Measurements from ENCODE around the gene SLC7A5.

GRCh38 chr16:87834005-87834667 lies 35.2 kb downstream of the SLC7A5 start:
- TF ChIP-seq, protein P1, sequence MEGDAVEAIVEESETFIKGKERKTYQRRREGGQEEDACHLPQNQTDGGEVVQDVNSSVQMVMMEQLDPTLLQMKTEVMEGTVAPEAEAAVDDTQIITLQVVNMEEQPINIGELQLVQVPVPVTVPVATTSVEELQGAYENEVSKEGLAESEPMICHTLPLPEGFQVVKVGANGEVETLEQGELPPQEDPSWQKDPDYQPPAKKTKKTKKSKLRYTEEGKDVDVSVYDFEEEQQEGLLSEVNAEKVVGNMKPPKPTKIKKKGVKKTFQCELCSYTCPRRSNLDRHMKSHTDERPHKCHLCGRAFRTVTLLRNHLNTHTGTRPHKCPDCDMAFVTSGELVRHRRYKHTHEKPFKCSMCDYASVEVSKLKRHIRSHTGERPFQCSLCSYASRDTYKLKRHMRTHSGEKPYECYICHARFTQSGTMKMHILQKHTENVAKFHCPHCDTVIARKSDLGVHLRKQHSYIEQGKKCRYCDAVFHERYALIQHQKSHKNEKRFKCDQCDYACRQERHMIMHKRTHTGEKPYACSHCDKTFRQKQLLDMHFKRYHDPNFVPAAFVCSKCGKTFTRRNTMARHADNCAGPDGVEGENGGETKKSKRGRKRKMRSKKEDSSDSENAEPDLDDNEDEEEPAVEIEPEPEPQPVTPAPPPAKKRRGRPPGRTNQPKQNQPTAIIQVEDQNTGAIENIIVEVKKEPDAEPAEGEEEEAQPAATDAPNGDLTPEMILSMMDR (IDR thresholded peaks at IDR 0.05; ENCODE audit: low read length), result no peak
- no peak for TF ChIP-seq EZH2 (IDR thresholded peaks at IDR 0.05; ENCODE audit: borderline replicate concordance, low read length)
